ENCODE data around the gene F2RL2. TPM values are rescaled to one million over a fixed set of nuclear protein-coding genes. Genes with fewer than 3 reads are reported as not detected.

Gene F2RL2
- polyA plus RNA-seq (ENCODE audit: low read depth in 6 of 6): under 1 TPM in 4 of 6 donors, not detected in 2; 0.08 to 0.25 (median 0.17) TPM

GRCh38 chr5:76622973-76623596, at the start of gene F2RL2:
TSS of gene F2RL2 (minus strand) at chr5:76623403. CDS start at chr5:76623230, 173 bp downstream.
- Mint-ChIP-seq H3K27me3 (peaks cover 0 to 6% (median 0%) of the 10 kb centered on the region in 3 donors), H3K4me1 (peaks cover 5 to 14% (median 12%) of the 10 kb centered on the region in 3 donors), H3K36me3 (peaks cover 0 to 5% of the 10 kb centered on the region in 2 donors), H3K4me3 (no peak within 1 kb of the TSS), H3K9me3 (no peaks in the 10 kb centered on the region), H3K27ac (peak within 1 kb of the TSS in 1 of 6 donors; percentile 56)
- DNase-seq: no peak
- ATAC-seq (ENCODE audit: low read depth in 2 of 2): no peak

GRCh38 chr5:76672242-76672641, 49.0 kb upstream of the F2RL2 start:
- no peaks in the 10 kb centered on the region for H3K4me1 Mint-ChIP-seq
- no peak overlapping the region for H3K4me3 Mint-ChIP-seq
- ATAC-seq (ENCODE audit: low read depth in 2 of 2): no peak
- H3K9me3 Mint-ChIP-seq: no peaks in the 10 kb centered on the region
- DNase-seq: no peak
- H3K27ac Mint-ChIP-seq: no peak overlapping the region
- H3K27me3 Mint-ChIP-seq: no peaks in the 10 kb centered on the region
- H3K36me3 Mint-ChIP-seq: peaks cover 0 to 36% of the 10 kb centered on the region in 2 donors

- Mint-ChIP-seq H3K36me3 (peaks cover 0 to 27% of the 10 kb centered on the region in 2 donors), H3K9me3 (no peaks in the 10 kb centered on the region), H3K27ac (no peak overlapping the region), H3K4me1 (no peaks in the 10 kb centered on the region), H3K27me3 (no peaks in the 10 kb centered on the region), H3K4me3 (no peak overlapping the region)
- DNase-seq (no peak), ATAC-seq (ENCODE audit: low read depth in 2 of 2) (no peak)
Measured at GRCh38 chr5:76670508-76670907, 47.3 kb upstream of the F2RL2 start.

GRCh38 chr5:76669245-76669644, 46.0 kb upstream of the F2RL2 start:
- H3K27me3 Mint-ChIP-seq: no peaks in the 10 kb centered on the region
- H3K4me3 Mint-ChIP-seq: no peak overlapping the region
- H3K4me1 Mint-ChIP-seq: no peaks in the 10 kb centered on the region
- peaks cover 0 to 19% of the 10 kb centered on the region in 2 donors for H3K36me3 Mint-ChIP-seq
- DNase-seq: no peak
- no peak for ATAC-seq (ENCODE audit: low read depth in 2 of 2)
- no peak overlapping the region for H3K27ac Mint-ChIP-seq
- no peaks in the 10 kb centered on the region for H3K9me3 Mint-ChIP-seq

- Mint-ChIP-seq H3K9me3 (no peaks in the 10 kb centered on the region), H3K4me1 (no peaks in the 10 kb centered on the region), H3K27ac (peak overlapping the region in 1 of 6 donors; percentile 10), H3K4me3 (no peak overlapping the region), H3K36me3 (peaks cover 0 to 19% of the 10 kb centered on the region in 2 donors), H3K27me3 (no peaks in the 10 kb centered on the region)
- ATAC-seq (ENCODE audit: low read depth in 2 of 2) (no peak), DNase-seq (no peak)
Measured at GRCh38 chr5:76667495-76667894, 44.3 kb upstream of the F2RL2 start.

- DNase-seq (no peak), ATAC-seq (ENCODE audit: low read depth in 2 of 2) (no peak)
- no peak overlapping the region for H3K4me3 Mint-ChIP-seq
- peaks cover 5 to 8% of the 10 kb centered on the region in 2 donors for H3K36me3 Mint-ChIP-seq
- H3K9me3 Mint-ChIP-seq: no peaks in the 10 kb centered on the region
- H3K27ac Mint-ChIP-seq: peak overlapping the region in 1 of 6 donors; percentile 75
- no peaks in the 10 kb centered on the region for H3K4me1 Mint-ChIP-seq
- no peaks in the 10 kb centered on the region for H3K27me3 Mint-ChIP-seq
Measured at GRCh38 chr5:76664079-76664478, 40.9 kb upstream of the F2RL2 start.

- Mint-ChIP-seq H3K36me3 (peaks cover 5 to 8% of the 10 kb centered on the region in 2 donors), H3K27me3 (no peaks in the 10 kb centered on the region), H3K4me1 (no peaks in the 10 kb centered on the region), H3K4me3 (peak overlapping the region in 1 of 8 donors; percentile 10), H3K27ac (peak overlapping the region in 2 of 6 donors; percentile 12 to 16), H3K9me3 (no peaks in the 10 kb centered on the region)
- ATAC-seq (ENCODE audit: low read depth in 2 of 2): no peak
- DNase-seq: no peak
Measured at GRCh38 chr5:76663573-76663972, 40.4 kb upstream of the F2RL2 start.

- peak overlapping the region in 1 of 6 donors; percentile 3 for H3K27ac Mint-ChIP-seq
- no peaks in the 10 kb centered on the region for H3K4me1 Mint-ChIP-seq
- H3K9me3 Mint-ChIP-seq: no peaks in the 10 kb centered on the region
- DNase-seq: no peak
- peaks cover 2 to 8% of the 10 kb centered on the region in 2 donors for H3K36me3 Mint-ChIP-seq
- no peaks in the 10 kb centered on the region for H3K27me3 Mint-ChIP-seq
- H3K4me3 Mint-ChIP-seq: no peak overlapping the region
- no peak for ATAC-seq (ENCODE audit: low read depth in 2 of 2)
Measured at GRCh38 chr5:76662521-76662920, 39.3 kb upstream of the F2RL2 start.

GRCh38 chr5:76660360-76660759, 37.2 kb upstream of the F2RL2 start:
- H3K4me3 Mint-ChIP-seq: no peak overlapping the region
- no peaks in the 10 kb centered on the region for H3K9me3 Mint-ChIP-seq
- H3K36me3 Mint-ChIP-seq: peaks cover 5 to 8% of the 10 kb centered on the region in 2 donors
- H3K27ac Mint-ChIP-seq: no peak overlapping the region
- no peak for DNase-seq
- no peak for ATAC-seq (ENCODE audit: low read depth in 2 of 2)
- H3K4me1 Mint-ChIP-seq: no peaks in the 10 kb centered on the region
- H3K27me3 Mint-ChIP-seq: no peaks in the 10 kb centered on the region

GRCh38 chr5:76657683-76658311, 34.6 kb upstream of the F2RL2 start:
- no peaks in the 10 kb centered on the region for H3K9me3 Mint-ChIP-seq
- no peak for DNase-seq
- no peak overlapping the region for H3K4me3 Mint-ChIP-seq
- no peak for ATAC-seq (ENCODE audit: low read depth in 2 of 2)
- peaks cover 8 to 20% of the 10 kb centered on the region in 2 donors for H3K36me3 Mint-ChIP-seq
- no peaks in the 10 kb centered on the region for H3K4me1 Mint-ChIP-seq
- no peaks in the 10 kb centered on the region for H3K27me3 Mint-ChIP-seq
- H3K27ac Mint-ChIP-seq: no peak overlapping the region

- Mint-ChIP-seq H3K27ac (peak overlapping the region in 2 of 6 donors; percentile 54 to 86), H3K36me3 (peaks cover 8 to 21% of the 10 kb centered on the region in 2 donors), H3K4me3 (no peak overlapping the region), H3K9me3 (no peaks in the 10 kb centered on the region), H3K4me1 (no peaks in the 10 kb centered on the region), H3K27me3 (no peaks in the 10 kb centered on the region)
- ATAC-seq (ENCODE audit: low read depth in 2 of 2) (no peak), DNase-seq (no peak)
Measured at GRCh38 chr5:76657091-76657490, 33.9 kb upstream of the F2RL2 start.

- H3K36me3 Mint-ChIP-seq: peaks cover 21 to 37% of the 10 kb centered on the region in 2 donors
- DNase-seq: no peak
- H3K4me1 Mint-ChIP-seq: no peaks in the 10 kb centered on the region
- ATAC-seq (ENCODE audit: low read depth in 2 of 2): no peak
- no peak overlapping the region for H3K4me3 Mint-ChIP-seq
- no peak overlapping the region for H3K27ac Mint-ChIP-seq
- H3K9me3 Mint-ChIP-seq: peaks cover 9 to 32% (median 21%) of the 10 kb centered on the region in 7 donors
- H3K27me3 Mint-ChIP-seq: no peaks in the 10 kb centered on the region
Measured at GRCh38 chr5:76652809-76653414, 29.7 kb upstream of the F2RL2 start.

GRCh38 chr5:76649140-76649539, 25.9 kb upstream of the F2RL2 start:
- Mint-ChIP-seq H3K9me3 (peaks cover 9 to 35% (median 22%) of the 10 kb centered on the region in 7 donors), H3K36me3 (peaks cover 26 to 29% of the 10 kb centered on the region in 2 donors), H3K27ac (no peak overlapping the region), H3K4me3 (no peak overlapping the region), H3K4me1 (no peaks in the 10 kb centered on the region), H3K27me3 (no peaks in the 10 kb centered on the region)
- DNase-seq (no peak), ATAC-seq (ENCODE audit: low read depth in 2 of 2) (no peak)

- Mint-ChIP-seq H3K36me3 (peaks cover 10% of the 10 kb centered on the region in 2 donors), H3K4me3 (no peak overlapping the region), H3K9me3 (peaks cover under 1 to 7% (median 6%) of the 10 kb centered on the region in 7 donors), H3K27me3 (no peaks in the 10 kb centered on the region), H3K4me1 (peaks cover 5 to 6% (median 6%) of the 10 kb centered on the region in 3 donors), H3K27ac (peak overlapping the region in 2 of 6 donors; percentile 27 to 55)
- DNase-seq (no peak), ATAC-seq (ENCODE audit: low read depth in 2 of 2) (no peak)
Measured at GRCh38 chr5:76643371-76643770, 20.2 kb upstream of the F2RL2 start.
